HepG2 (cell line): ENCODE results near the gene DSTYK. TPM values are rescaled to one million over a fixed set of nuclear protein-coding genes. Genes with fewer than 3 reads are reported as not detected.

ENCODE experiments used
- ATAC-seq: fragments of 200-7000 bp; cut with Tn5 transposase; 3 replicates; pipeline ENCODE4 v1.9.1; 2020; ENCODE audit warnings: mild to moderate bottlenecking, moderate library complexity
- BruUV-seq: library from RNA; stranded (reverse); fragments of 400-500 nt; replicated peaks from 2 replicates; lab custom pipeline; 2021; lab: Mats Ljungman, UMichigan
- CTCF ChIA-PET: fragments of 300-600 bp; formaldehyde crosslinking; extraction: SDS; loops from one replicate; lab custom pipeline; 2021; ENCODE audit warnings: low total read pairs, inconsistent platforms, low intra/inter-chr PET ratio; lab: Yijun Ruan, JAX
- POLR2A ChIA-PET: fragments of 350-600 bp; sonication (Branson Sonifier 250); formaldehyde crosslinking; loops from one replicate; lab custom pipeline; 2020; ENCODE audit warnings: antibody characterized with exemption, inconsistent platforms; lab: Yijun Ruan, JAX
- DNase-seq: peaks from one replicate; pipeline ENCODE4 v3.0.0-alpha.2; 2015; ENCODE audit warnings: low spot score
- FAIRE-seq: peaks from 3 replicates; lab custom pipeline; 2011; peaks lifted over from hg19 to GRCh38; lab: Jason Lieb, UNC
- H2AFZ ChIP-seq: one replicate; pipeline ENCODE4 v1.6.1; 2011; ENCODE audit warnings: low read length, inconsistent platforms
- H3K27ac ChIP-seq: fragments of 300-600 bp; 3 replicates; pipeline ENCODE4 v1.8.0; 2011; ENCODE audit warnings: mixed run types, mild to moderate bottlenecking, mixed read lengths, low read length, inconsistent platforms; ENCODE audit not compliant: insufficient read depth; ENCODE audit errors: extremely low read length
- H3K27me3 ChIP-seq, 2 experiments: fragments of 200-600 bp in 1 of 2; 2 replicates in 1 of 2; 3 replicates in 1 of 2; pipeline versions ENCODE4 v1.6.0 to v1.8.0; 2011; ENCODE audit warnings: low read length in 2 of 2, mild to moderate bottlenecking in 2 of 2, moderate library complexity in 2 of 2, inconsistent platforms in 1 of 2; ENCODE audit not compliant: insufficient read depth in 2 of 2, control insufficient read depth in 1 of 2
- H3K36me3 ChIP-seq, 2 experiments: fragments of 200-600 bp in 1 of 2; replicated peaks in 1 of 2; 2 replicates in 1 of 2; 3 replicates in 1 of 2; pipeline versions ENCODE4 v1.5.1 to v1.8.0; 2011; ENCODE audit warnings: low read length in 2 of 2, inconsistent platforms in 1 of 2; ENCODE audit not compliant: insufficient read depth in 2 of 2, control insufficient read depth in 1 of 2
- H3K4me1 ChIP-seq: 2 replicates; pipeline ENCODE4 v1.5.1; 2012; ENCODE audit warnings: low read length, inconsistent platforms; ENCODE audit not compliant: insufficient read depth
- H3K4me2 ChIP-seq: 2 replicates; pipeline ENCODE4 v1.6.0; 2011; ENCODE audit warnings: low read depth, low read length, inconsistent platforms
- H3K4me3 ChIP-seq, 3 experiments: fragments of 200-600 bp in 1 of 3; sonication (generic), shearing (Covaris generic) in 1 of 3; replicated peaks in 1 of 3; 2 replicates each; pipeline ENCODE4 v1.5.1; 2011 to 2016; ENCODE audit warnings: low read length in 3 of 3, inconsistent platforms in 2 of 3, low read depth in 2 of 3, mild to moderate bottlenecking in 2 of 3, control low read depth in 1 of 3, mixed read lengths in 1 of 3; ENCODE audit not compliant: insufficient read depth in 1 of 3
- H3K79me2 ChIP-seq: one replicate; pipeline ENCODE4 v1.6.1; 2011; ENCODE audit warnings: low read length, inconsistent platforms; ENCODE audit not compliant: insufficient read depth
- H3K9ac ChIP-seq: 2 replicates; pipeline ENCODE4 v1.6.0; 2011; ENCODE audit warnings: mild to moderate bottlenecking, low read depth, low read length, inconsistent platforms; ENCODE audit not compliant: insufficient read depth
- H3K9me3 ChIP-seq: 2 replicates; pipeline ENCODE4 v1.5.1; 2012; ENCODE audit warnings: mild to moderate bottlenecking, low read length
- H4K20me1 ChIP-seq: 2 replicates; pipeline ENCODE4 v1.6.0; 2011; ENCODE audit warnings: inconsistent platforms, mild to moderate bottlenecking, low read length, moderate library complexity; ENCODE audit not compliant: insufficient read depth
- ASH2L ChIP-seq: fragments of 300-600, 200-600 bp; sonication (generic); IDR thresholded peaks from 2 replicates; pipeline ENCODE4 v1.7.0; 2017; ENCODE audit warnings: low read depth, mild to moderate bottlenecking, moderate library complexity, mixed read lengths, low read length; ENCODE audit not compliant: insufficient read length
- GFI1 ChIP-seq: sonication (generic); formaldehyde crosslinking; IDR thresholded peaks from 2 replicates; pipeline ENCODE4 v1.5.0; 2020; ENCODE audit warnings: missing genetic modification reagents, mild to moderate bottlenecking, borderline replicate concordance
- KLF16 ChIP-seq, 2 experiments: sonication (generic) in 1 of 2; formaldehyde crosslinking in 1 of 2; IDR thresholded peaks; 2 replicates each; pipeline versions ENCODE4 v1.6.1 to v1.8.0; 2016 to 2023; ENCODE audit warnings: missing genetic modification reagents in 2 of 2, missing compliant biosample characterization in 1 of 2
- ZNF292 ChIP-seq: sonication (generic); formaldehyde crosslinking; IDR thresholded peaks from 2 replicates; pipeline ENCODE4 v1.8.1; 2022; ENCODE audit warnings: mild to moderate bottlenecking, low read depth, missing genetic modification reagents, borderline replicate concordance
- ZNF484 ChIP-seq: sonication (generic); formaldehyde crosslinking; IDR thresholded peaks from 2 replicates; pipeline ENCODE4 v1.5.1; 2020; ENCODE audit warnings: mild to moderate bottlenecking, low read depth, missing genetic modification reagents, borderline replicate concordance
- ZNF713 ChIP-seq: sonication (generic); formaldehyde crosslinking; IDR thresholded peaks from 2 replicates; pipeline ENCODE4 v1.4.0; 2020; ENCODE audit warnings: mild to moderate bottlenecking, missing genetic modification reagents
- in situ Hi-C: cut with HindIII; loops from 2 replicates; pipeline ENCODE4 v1.10.0; 2017; ENCODE audit warnings: low pct_unique_long_range_greater_than_20kb; ENCODE audit not compliant: extremely low pct_ligation_motif_present
- intact Hi-C: fragments of 100-400 bp; cut with micrococcal nuclease; formaldehyde crosslinking; loops from one replicate; pipeline ENCODE4 v1.10.0; 2022; ENCODE audit not compliant: unreplicated experiment
- polyA plus RNA-seq, 8 experiments: library from polyadenylated mRNA; depleted of rRNA in 3 of 8; stranded (reverse) in 7 of 8; unstranded in 1 of 8; fragments of >200 nt; fragmentation: Illumina TruSeq in 4 of 8; extraction: Trizol in 4 of 8; gene quantifications; 2 replicates each; pipeline versions ENCODE4 v1.2.1 to v1.2.3, GENCODE V29; 2011 to 2016; ENCODE audit warnings: low read depth in 4 of 8, missing spikeins in 1 of 8, mixed read lengths in 1 of 8; ENCODE audit not compliant: insufficient read depth in 1 of 8
- total RNA-seq, 5 experiments: library from RNA; depleted of rRNA; stranded (reverse); fragments of >200 nt; fragmentation: Illumina TruSeq; extraction: Trizol; gene quantifications; 2 replicates each; pipeline ENCODE4 v1.2.3, GENCODE V29; 2016; ENCODE audit warnings: low read depth in 1 of 5
- TF ChIP-seq, protein P1 (sequence below): sonication (generic); IDR thresholded peaks from 2 replicates; pipeline ENCODE4 v1.6.1; 2016; ENCODE audit warnings: low read depth, borderline replicate concordance
- TF ChIP-seq, protein P2 (sequence below): sonication (generic); formaldehyde crosslinking; IDR thresholded peaks from 2 replicates; pipeline ENCODE4 v1.4.0; 2020; ENCODE audit warnings: missing genetic modification reagents, borderline replicate concordance
- TF ChIP-seq, protein P3 (sequence below): sonication (generic); formaldehyde crosslinking; IDR thresholded peaks from 2 replicates; pipeline ENCODE4 v1.8.1; 2022; ENCODE audit warnings: low read depth, mild to moderate bottlenecking, missing genetic modification reagents
- TF ChIP-seq, protein P4 (sequence below): sonication (generic); formaldehyde crosslinking; IDR thresholded peaks from 2 replicates; pipeline ENCODE4 v1.9.0; 2021; ENCODE audit warnings: mild to moderate bottlenecking, missing genetic modification reagents

Gene DSTYK
- total and polyA plus RNA-seq, 2 of the 13 experiments (the other 11 are each of a cell fraction or from before 2014, with no cell fraction given), result 2.6 to 4.8 TPM

DNA sequence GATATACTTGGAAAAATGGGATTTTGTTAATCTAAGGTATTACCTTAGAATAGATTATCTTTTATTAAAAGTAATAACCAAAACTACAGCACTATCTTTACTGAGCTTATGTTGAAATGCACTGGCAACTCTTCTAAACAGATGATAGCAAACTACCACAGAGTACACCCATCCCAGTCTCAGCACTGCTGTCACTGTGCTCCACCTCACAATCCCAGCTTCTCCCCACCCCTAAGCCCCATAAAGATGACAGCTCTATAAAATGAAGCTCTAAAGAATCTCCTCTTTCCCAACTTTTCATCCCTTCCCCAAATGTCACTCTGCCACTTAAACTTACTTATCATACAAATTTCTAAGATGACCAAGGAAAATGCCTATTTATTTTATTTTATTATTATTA lies 6.4 kb downstream of the DSTYK start:
- peaks cover 20% of the 10 kb centered on the region for H3K79me2 ChIP-seq
- no TSS peak for BruUV-seq
- H3K9me3 ChIP-seq, result no peaks in the 10 kb centered on the region
- CTCF ChIA-PET, result no interaction called here
- H3K27ac ChIP-seq, result no peak overlapping the region
- intact Hi-C loops, result no loop called here
- no peak for ATAC-seq
- no peak overlapping the region for H3K4me3 ChIP-seq
- in situ Hi-C loops, result no loop called here
- H4K20me1 ChIP-seq, result no peaks in the 10 kb centered on the region
- no peak overlapping the region for H3K9ac ChIP-seq
- FAIRE-seq, result no peak
- H3K4me1 ChIP-seq, result peaks cover 3% of the 10 kb centered on the region
- no peak for DNase-seq
- POLR2A ChIA-PET, result no interaction called here
- no peak overlapping the region for H2AFZ ChIP-seq
- H3K27me3 ChIP-seq, result no peaks in the 10 kb centered on the region
- no peak overlapping the region for H3K4me2 ChIP-seq
- no peaks in the 10 kb centered on the region for H3K36me3 ChIP-seq
- TF ChIP-seq, protein P1, sequence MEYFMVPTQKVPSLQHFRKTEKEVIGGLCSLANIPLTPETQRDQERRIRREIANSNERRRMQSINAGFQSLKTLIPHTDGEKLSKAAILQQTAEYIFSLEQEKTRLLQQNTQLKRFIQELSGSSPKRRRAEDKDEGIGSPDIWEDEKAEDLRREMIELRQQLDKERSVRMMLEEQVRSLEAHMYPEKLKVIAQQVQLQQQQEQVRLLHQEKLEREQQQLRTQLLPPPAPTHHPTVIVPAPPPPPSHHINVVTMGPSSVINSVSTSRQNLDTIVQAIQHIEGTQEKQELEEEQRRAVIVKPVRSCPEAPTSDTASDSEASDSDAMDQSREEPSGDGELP, result no peak
- TF ChIP-seq ZNF713 (CRISPR knock-in tag), result no peak
- TF ChIP-seq GFI1 (CRISPR knock-in tag), result no peak
- TF ChIP-seq, protein P2, sequence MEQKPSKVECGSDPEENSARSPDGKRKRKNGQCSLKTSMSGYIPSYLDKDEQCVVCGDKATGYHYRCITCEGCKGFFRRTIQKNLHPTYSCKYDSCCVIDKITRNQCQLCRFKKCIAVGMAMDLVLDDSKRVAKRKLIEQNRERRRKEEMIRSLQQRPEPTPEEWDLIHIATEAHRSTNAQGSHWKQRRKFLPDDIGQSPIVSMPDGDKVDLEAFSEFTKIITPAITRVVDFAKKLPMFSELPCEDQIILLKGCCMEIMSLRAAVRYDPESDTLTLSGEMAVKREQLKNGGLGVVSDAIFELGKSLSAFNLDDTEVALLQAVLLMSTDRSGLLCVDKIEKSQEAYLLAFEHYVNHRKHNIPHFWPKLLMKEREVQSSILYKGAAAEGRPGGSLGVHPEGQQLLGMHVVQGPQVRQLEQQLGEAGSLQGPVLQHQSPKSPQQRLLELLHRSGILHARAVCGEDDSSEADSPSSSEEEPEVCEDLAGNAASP (CRISPR knock-in tag), result no peak
- no peak for TF ChIP-seq ZNF484 (CRISPR knock-in tag)
- TF ChIP-seq ZNF292, result no peak
- TF ChIP-seq, protein P3, sequence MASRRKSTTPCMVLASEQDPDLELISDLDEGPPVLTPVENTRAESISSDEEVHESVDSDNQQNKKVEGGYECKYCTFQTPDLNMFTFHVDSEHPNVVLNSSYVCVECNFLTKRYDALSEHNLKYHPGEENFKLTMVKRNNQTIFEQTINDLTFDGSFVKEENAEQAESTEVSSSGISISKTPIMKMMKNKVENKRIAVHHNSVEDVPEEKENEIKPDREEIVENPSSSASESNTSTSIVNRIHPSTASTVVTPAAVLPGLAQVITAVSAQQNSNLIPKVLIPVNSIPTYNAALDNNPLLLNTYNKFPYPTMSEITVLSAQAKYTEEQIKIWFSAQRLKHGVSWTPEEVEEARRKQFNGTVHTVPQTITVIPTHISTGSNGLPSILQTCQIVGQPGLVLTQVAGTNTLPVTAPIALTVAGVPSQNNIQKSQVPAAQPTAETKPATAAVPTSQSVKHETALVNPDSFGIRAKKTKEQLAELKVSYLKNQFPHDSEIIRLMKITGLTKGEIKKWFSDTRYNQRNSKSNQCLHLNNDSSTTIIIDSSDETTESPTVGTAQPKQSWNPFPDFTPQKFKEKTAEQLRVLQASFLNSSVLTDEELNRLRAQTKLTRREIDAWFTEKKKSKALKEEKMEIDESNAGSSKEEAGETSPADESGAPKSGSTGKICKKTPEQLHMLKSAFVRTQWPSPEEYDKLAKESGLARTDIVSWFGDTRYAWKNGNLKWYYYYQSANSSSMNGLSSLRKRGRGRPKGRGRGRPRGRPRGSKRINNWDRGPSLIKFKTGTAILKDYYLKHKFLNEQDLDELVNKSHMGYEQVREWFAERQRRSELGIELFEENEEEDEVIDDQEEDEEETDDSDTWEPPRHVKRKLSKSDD, result no peak
- TF ChIP-seq KLF16 (CRISPR knock-in tag; IDR thresholded peaks at IDR 0.05), result no peak
- TF ChIP-seq ASH2L, result no peak
- TF ChIP-seq, protein P4, sequence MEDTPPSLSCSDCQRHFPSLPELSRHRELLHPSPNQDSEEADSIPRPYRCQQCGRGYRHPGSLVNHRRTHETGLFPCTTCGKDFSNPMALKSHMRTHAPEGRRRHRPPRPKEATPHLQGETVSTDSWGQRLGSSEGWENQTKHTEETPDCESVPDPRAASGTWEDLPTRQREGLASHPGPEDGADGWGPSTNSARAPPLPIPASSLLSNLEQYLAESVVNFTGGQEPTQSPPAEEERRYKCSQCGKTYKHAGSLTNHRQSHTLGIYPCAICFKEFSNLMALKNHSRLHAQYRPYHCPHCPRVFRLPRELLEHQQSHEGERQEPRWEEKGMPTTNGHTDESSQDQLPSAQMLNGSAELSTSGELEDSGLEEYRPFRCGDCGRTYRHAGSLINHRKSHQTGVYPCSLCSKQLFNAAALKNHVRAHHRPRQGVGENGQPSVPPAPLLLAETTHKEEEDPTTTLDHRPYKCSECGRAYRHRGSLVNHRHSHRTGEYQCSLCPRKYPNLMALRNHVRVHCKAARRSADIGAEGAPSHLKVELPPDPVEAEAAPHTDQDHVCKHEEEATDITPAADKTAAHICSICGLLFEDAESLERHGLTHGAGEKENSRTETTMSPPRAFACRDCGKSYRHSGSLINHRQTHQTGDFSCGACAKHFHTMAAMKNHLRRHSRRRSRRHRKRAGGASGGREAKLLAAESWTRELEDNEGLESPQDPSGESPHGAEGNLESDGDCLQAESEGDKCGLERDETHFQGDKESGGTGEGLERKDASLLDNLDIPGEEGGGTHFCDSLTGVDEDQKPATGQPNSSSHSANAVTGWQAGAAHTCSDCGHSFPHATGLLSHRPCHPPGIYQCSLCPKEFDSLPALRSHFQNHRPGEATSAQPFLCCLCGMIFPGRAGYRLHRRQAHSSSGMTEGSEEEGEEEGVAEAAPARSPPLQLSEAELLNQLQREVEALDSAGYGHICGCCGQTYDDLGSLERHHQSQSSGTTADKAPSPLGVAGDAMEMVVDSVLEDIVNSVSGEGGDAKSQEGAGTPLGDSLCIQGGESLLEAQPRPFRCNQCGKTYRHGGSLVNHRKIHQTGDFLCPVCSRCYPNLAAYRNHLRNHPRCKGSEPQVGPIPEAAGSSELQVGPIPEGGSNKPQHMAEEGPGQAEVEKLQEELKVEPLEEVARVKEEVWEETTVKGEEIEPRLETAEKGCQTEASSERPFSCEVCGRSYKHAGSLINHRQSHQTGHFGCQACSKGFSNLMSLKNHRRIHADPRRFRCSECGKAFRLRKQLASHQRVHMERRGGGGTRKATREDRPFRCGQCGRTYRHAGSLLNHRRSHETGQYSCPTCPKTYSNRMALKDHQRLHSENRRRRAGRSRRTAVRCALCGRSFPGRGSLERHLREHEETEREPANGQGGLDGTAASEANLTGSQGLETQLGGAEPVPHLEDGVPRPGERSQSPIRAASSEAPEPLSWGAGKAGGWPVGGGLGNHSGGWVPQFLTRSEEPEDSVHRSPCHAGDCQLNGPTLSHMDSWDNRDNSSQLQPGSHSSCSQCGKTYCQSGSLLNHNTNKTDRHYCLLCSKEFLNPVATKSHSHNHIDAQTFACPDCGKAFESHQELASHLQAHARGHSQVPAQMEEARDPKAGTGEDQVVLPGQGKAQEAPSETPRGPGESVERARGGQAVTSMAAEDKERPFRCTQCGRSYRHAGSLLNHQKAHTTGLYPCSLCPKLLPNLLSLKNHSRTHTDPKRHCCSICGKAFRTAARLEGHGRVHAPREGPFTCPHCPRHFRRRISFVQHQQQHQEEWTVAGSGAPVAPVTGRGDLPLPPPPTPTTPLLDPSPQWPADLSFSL, result no peak
